Skin of body (tissue), 2 donors: ENCODE results near the gene CACNA1C. TPM values are rescaled to one million over a fixed set of nuclear protein-coding genes. Genes with fewer than 3 reads are reported as not detected.

Experiments used
- DNase-seq: peaks from one replicate; lab custom pipeline; 2025; lab: John Stamatoyannopoulos, UW
- total RNA-seq: library from RNA; depleted of rRNA; stranded (reverse); fragments of >200 nt; gene quantifications from one replicate; pipeline ENCODE4 v1.2.3, GENCODE V29; 2014

CACNA1C gene
- total RNA-seq, 1 donor from 2014 or later = 4.3 TPM

DNA sequence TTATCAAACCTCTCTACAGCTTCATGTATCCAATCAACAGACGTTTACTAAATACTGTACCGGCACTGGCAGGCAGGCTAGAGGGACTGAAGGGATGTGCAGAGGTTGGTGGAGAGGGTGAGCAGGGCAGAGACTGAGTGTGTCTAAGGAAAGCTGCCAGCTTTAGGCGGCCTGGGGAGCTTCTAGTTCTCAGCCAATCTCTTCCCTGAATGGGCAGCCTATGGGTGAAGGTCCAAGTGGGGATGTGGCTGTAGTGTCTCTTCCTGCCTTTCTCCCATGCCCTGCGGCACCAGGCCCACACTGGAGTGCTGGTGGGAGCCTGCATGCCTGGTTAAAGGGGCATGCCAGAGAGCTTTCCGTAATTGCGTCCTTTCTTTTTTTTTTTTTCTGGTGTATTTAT, 239.8 kb downstream of the CACNA1C start:
- no peak for DNase-seq

DNA sequence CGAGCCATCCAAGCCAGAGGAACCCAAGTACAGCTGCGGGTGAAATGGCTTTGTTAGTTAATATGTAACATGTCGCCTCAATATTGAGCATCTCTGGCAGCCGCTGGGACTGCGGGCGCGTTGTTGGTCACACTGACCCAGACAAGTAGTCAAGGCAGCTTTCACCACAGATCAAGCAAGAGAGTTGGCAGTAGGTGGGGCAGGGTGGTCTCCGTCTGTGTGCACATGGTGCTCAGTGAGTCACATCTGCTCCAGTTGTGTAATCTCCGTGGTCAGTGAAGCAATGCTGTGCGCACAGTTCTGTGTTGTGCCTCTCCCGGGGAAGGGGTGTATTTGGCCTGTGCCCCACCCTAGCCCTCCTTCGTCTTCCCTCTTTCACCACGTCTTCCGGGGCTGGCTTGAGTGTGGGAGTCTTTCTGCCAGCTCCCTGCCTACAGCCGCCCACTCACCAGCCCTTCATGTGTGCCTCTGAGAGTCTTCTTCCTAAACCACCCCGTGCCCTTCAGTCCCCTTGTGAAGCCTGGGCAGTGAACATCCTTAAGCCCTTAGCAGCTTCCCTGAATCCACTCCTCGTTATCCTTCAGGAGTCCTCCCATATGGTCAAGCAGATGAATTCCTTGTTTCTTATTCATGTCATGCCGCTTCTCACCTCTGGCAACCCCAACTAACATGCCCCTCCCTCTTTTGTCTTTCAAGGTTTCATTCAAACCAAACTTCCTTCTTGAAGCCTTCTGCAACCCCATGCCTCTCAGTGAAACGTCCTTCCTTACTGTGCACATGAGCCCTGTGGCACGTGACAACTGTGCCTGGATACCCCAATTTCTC, 242.1 kb downstream of the CACNA1C start:
- no peak for DNase-seq

DNA sequence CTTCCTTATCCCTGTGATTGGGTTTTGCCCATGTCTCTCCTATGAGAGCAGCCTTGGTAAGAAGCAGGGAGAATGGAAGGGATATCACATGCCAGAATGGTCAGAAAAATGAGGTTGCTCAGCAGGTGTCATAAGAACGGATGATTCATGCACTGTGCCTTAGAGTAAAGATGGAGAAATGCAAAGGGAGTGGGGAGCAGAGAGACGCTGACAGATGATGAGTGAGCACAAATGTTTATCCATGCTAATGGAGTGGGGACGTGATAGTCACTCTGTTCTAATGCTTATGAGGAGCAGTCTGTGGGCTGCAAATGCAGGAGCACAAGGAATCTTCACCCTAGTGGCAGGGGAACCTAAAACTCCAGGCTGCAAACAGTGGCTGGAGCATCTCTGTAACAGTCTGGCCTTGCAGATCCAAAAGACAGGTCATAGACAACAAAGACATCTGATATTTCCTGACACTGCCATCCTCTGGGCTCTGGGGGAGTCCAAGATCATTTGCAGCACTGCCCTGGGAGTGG, 243.2 kb downstream of the CACNA1C start:
- DNase-seq = no peak

DNA sequence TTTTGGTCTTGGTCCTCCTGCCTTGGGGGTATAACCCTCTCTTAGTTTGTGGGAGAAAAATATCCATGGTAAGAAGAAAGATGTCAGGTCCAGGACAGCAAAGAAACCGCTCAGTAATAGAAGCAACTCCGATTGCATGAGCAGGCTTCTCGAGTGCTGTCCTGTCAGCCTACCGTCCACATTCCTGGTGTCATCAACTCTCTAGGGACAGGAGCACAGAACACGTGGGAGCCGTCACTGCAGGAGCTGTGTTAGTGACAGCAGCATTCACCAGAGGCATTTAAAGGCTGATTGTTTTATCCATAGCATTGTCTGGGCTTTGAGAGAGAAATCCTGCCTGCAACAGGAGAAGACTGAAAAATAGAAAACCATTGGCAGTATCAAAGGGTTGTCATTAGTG, 244.2 kb downstream of the CACNA1C start:
- no peak for DNase-seq

DNA sequence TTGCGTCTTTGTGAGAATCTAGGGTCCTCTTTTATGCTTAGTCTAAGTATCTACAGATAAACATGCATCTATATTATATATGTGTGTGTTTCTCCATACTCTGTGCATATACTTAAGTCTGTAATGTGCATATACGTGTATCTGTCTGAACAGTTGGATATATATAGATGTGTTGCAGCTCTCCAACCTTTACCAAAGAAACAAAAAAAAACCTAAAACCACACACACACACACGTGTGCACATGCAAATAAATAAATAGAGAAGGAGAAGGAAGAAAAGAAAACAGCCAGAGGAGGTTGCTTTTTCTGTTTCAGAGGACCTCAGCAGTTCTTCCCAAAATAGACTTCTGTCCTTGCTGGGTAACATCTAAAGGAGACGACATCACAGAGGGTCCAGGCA, 244.9 kb downstream of the CACNA1C start:
- DNase-seq = no peak

DNA sequence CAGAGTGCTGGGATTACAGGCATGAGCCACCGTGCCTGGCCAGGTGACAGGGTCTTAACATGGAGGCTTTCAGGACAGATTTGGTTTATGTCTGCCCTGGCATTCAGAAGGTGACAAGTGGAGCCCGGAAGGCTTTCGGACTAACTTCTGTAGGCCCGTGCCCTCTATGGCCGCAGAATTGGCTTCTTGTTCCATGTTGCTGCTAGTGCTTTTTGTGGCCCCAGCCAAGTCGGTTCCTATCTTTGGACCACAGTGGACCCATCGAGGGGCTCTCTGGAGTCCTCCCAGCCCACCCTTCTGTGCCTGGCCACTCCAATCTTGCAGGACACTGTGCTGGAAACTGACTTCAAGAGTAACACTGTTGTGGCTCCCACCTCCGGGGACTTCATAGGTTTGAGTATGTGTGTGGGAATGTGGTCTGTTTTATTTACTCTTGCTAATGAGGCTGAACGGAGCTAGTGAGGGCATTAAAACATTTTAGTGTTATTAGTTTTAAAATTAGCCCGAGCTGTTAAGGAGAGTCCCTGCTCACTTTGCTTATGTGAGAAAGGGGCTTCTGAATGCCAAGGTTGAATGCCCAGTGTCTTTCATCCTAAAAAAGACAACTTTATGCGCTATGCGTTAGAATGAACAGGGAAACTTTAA, 245.9 kb downstream of the CACNA1C start:
- no peak for DNase-seq

DNA sequence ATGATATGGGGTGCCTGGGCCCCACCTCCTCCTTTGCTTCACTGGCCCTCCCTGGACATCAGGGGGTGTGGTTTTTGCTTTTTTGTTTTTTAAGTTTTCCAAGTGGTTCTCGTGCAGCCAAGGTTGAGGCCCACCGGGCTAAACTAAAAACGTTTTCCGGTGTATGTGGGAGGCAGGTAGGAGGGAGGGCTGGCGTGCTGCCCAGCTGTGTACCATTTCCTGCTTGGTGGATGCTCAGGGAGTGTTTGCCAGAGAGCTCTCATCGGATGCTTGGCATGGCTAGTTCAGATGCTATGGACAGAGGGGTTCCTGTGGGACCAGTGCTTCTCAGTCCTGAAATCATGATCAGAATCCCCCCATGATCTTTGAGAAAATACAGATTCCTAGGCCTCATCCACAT, 246.4 kb downstream of the CACNA1C start:
- DNase-seq = no peak

DNA sequence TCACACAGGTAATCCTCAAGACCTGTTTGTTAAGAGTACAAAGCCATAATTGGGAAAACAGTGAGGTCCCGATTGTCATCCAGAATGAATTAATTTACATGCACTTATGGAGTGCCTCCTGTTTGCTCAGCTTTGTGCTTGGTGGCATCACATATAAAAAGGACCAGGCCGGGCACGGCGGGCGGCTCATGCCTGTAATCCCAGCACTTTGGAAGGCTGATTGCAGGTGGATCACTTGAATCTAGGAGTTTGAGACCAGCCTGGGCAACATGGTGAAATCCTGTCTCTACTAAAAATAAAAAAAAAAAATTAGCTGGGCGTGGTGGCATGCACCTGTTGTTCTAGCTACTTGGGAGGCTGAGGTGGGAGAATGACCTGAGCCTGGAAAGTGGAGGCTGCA, 247.4 kb downstream of the CACNA1C start:
- DNase-seq = no peak

DNA sequence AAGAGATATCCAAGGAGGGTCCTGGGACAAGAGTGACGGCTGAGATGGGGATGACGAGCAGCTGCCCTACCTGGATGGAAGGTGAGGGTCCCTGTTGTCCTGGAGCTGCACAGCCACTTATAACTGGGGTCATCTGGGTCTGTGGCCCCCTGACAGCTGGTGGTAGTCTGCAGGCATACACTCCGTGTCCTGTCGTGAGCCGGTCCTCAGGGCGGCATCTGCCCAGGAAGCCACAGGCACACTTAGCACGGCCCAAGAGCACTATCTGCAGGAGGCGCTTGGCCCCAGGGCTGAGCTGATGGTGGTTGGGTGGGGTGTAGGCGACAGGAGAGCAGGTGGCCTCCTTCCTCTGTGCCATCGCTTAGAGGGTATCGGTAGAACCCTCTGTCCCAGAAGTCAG, 248.1 kb downstream of the CACNA1C start:
- no peak for DNase-seq

DNA sequence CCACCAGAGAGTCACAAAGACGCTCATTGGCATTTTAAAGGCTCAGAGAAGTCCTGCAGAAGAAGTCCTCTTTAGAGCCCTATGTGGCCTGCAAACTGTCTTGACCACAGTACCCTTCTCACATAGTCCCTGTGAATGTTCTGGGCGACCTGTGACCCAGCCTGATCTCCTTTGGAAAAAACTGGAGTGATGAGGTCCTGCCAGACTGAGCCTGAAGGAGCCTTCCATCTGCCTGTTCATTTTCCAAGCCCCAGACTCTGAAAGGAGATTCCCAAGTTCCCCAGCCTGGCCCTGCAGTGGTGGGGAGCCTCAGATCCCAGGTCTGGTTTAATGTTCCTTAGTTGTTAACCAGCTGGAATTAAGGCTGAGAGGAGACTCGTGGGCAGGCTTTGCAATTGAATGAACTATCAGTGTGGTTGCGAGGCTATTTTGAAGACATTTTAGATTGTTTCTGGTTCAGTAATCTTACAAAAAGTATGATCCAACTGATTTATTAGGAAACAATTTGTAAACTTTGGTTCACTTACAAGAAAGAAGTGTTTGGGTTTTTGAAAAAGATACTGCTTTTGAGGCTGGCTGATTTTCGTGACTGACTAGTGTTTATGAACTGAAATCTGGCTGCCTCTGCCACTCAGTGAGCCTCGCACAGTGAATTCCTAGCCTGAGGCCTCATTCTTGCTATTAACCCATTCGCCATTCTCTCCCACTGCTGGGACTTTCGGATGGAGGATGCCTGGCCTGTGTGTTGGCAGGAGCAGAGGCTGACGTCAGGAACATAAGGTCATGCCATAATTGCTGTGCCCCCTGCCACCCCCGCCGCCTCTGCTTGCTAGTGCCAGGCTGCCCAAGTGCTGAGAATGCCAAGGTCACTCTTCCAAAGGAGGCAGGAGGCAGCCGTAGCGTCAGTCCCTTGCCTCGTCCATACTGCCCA, 249.0 kb downstream of the CACNA1C start:
- DNase-seq = peak; percentile 49

DNA sequence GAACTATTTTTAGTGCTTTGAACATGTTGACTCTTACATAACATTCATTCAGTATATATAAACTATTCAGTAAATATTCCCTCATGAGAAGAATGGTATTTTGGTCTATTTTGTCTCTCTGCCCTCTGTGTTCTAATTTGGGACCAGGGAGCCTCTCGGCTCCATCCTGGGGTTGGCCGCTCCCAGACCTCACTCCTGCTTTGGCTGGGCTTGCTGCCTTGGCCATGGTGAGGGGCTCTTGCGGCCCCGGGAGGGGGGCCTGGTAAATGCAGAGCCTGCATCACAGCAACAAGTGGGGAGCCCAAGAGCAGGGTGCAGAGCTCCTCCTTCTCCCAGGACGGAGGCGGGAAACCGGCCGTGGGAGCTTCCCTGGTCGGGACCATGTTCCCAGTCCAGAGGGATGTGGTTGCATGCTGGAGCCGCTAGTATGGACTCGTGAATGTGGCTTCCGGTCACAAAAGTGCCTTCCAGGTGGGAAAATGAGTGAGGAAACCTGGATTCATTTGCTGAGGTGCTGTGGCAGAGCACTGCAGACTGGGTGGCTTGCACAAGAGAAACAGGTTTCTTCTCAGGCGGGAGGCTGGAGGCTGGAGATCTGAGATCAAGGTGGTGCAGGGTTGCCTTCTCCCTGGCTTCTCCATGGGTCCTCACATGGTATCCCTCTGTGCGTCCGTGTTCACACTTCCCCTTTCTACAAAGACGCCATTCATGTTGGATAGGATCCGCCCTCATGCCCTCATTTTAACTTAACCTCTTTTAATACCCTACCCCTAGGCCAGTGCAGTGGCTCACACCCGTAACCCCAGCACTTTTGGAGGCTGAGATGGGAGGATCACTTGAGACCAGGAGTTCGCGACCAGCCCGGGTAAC, 250.2 kb downstream of the CACNA1C start:
- DNase-seq = no peak

DNA sequence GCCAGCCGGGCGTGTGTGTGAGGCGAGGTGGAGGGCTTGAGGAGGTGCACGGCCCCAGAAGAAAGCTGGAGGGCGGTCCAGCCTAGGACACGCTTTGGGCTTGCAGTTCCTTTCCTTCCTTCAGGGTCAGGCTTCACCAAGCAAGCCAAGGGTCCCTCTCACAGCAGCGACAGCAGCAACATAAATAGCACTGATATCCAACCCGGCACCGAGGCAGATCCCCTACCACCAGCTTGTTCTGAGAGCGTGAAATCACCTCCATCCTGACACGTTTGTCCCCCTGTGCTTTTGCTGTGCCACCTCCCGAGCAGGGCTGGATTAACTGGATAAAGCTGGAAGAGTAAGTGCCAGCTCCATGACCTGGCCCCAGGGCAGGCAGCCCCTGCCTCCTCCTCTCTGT, 251.4 kb downstream of the CACNA1C start:
- no peak for DNase-seq

DNA sequence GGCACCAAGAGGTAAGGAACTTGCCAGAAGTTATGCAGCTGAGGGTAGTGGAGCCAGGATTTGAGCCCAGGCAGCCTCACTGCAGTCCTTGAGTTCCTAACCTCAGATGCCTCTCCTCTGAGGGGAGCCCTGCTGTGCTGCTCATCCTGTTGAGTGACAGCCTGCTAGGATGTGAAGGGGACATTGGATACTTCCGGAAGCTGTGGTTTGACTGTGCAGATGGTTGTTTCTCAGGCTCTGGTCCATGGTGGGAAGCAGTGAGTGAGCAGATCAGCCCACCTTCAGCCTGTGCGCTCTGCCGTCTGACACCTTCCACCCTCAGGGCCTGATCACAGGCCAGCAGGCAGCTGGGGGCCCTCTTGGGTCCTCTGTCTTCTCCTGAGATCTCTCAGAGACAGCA, 253.2 kb downstream of the CACNA1C start:
- no peak for DNase-seq

DNA sequence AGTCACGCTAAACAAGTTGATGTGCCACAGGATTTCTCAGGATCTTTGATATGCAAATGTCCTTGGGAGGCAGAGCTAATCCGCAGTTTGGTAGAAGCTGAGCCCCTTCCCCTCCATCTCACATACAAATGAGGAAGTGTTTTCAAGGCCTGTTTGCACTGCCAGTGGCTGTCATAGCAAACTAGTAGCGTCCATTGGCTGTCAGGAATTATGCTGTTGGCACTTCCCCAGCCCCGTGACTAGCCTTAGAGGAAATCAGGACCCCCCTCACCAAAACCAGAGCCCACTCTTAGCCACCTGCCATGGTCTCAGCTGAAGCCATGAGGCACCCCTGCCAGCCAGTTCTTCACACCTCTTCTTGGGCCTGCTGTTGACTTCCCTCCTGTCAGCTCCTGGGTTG, 253.9 kb downstream of the CACNA1C start:
- no peak for DNase-seq

DNA sequence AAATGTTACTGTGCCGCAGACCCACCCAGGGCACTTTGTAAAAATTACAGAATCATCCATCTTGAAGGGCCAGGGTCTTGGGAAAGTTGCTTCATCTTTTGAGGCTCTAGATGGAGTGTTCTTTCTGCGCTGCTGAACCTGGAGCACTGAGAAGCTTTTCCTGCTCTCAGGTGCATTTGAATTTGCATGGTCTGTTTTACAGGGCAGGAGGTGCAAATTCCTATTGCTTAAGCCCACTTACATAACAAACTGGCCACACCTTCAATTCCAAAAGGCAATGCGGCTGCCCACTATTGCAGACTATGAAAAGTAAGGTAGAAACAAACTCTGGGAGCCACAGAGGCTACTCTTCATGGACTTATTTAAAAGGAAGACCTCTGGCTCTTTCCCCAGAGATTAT, 254.8 kb downstream of the CACNA1C start:
- DNase-seq = no peak

DNA sequence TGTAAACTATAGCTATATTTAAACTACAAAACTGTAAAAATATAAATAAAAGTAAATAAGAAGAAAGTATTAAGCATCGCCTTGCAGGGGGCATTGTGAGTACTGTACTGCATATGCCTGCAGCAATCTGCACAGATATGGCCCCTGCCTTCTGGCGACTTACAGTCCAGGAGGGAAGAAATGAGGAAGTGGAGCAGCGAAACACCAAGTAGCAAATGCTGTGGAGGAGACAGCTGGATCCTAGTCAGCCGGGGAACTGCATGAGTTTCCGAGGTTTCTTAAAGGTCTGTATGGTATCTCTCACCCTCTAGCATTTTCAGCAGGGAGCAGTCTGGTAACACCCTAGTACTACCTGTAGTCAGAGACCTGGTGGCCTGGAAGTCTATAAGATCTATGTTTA, 256.9 kb downstream of the CACNA1C start:
- DNase-seq = no peak

DNA sequence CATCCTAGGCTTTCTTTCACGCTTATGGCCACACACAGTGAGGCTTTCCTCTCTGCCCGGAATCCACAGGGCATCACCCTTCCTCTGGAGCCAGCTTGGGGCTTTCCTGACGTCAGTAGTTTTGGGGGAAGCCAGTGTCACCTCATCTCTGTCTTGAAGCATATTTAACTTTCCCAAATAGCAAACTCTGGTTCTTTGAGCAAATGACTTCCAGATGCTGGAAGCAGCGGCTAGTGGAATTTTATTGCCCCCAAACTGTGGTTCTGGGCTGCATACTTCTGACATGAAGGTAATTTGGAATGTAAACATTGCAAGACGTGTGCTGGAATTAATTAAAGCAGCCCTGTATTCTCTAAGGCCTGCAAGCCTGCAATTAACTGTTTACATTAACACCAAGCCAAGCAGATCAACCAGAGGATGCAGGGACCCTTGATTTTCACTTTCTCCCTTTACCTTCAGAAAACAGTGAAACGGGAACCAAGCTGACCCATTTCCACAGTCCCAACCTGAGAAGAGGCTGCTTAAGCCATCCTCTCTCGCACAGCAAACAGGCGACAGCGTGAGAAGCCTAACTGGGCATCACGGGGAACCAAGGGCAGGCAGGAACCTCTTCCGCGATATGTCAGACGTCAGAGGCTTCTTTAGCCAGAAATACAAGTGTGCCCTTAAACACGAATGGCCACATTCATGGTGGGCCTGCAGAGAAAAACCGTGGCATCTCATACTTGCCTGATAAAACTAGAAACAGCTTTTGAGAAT, 258.4 kb downstream of the CACNA1C start:
- peak; percentile 77 for DNase-seq

DNA sequence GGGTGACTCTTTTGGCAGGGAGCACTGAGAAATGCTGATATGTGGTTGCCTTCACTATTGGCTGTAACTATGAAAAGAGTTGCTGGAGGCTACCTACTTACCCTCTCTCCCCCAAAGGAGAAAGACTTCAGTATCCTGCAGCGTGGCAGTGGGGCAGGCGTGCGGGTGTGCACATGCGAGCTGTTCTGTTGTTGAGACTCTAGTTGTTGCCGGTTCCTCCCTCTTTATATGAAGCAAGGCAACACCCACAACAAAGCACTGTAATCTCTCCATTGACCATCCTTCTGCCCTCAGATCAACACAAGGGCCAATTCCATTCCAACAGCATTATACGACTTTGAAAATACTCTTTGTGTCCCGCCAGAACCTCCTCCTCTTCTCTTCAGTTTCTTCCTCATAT, 259.4 kb downstream of the CACNA1C start:
- DNase-seq = no peak

DNA sequence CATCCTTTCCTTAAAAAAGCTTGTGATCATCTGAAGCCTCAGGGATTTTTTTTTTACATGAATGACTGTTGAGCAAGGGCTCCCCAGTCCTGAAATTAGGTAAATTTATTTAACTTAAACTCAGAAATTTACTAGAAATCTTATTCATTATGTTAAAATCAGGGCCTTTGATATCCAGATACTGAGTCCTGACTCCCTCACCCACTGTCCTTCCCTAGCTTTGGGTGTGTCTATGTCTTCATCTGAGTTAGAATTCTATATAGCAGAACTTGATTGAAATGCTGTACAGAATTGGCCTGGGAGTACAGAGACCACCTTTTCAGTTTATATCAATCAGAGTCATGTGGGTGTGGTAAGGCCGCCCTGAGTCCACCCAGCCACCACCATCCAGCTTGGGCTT, 260.0 kb downstream of the CACNA1C start:
- no peak for DNase-seq

DNA sequence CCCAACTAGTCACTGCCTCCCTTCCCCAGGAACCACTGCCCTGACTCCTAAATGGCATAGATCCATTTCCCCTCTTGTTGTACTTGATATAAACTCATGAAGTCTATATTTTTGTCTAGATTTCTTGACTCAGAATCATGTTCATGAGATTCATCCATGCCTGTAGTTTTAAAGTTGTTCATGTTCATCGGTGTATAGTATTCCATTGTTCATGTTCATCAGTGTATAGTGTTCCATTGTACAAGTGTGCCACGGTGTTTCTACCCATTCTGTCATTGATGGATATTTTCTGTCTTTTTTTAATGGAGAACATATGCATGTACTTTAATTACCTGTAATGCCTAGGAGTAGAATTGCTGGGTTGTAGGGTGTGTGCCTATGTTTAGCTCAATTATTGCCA, 261.7 kb downstream of the CACNA1C start:
- DNase-seq = no peak
